ENCODE results near the gene ICA1L.
"Not testable (repeated sequence)": the region's sequence is repeated elsewhere in the genome, so short reads cannot be mapped to it uniquely, and the experiment has no call there.

ICA1L gene

GRCh38 chr2:202910698-202911097 is 39.1 kb upstream of the ICA1L start:
- peak overlapping the region; percentile 97 to 99 (median 98) for H3K27ac Mint-ChIP-seq
- peak overlapping the region; percentile 95 to 99 (median 98) for H3K4me3 Mint-ChIP-seq
- H3K36me3 Mint-ChIP-seq (ENCODE audit: low read depth), result peaks cover 34% of the 10 kb centered on the region
- peaks cover under 1% of the 10 kb centered on the region for H3K9me3 Mint-ChIP-seq
- H3K27me3 Mint-ChIP-seq (ENCODE audit: low read depth), result no peaks in the 10 kb centered on the region
- no peak for TF ChIP-seq CTCF (IDR thresholded peaks at IDR 0.05; ENCODE audit: unreplicated experiment in 3 of 3)
- peaks cover 17% of the 10 kb centered on the region for H3K4me1 Mint-ChIP-seq

GRCh38 chr2:202910250-202910649 is 38.7 kb upstream of the ICA1L start:
- not testable (repeated sequence) for H3K27me3 Mint-ChIP-seq (ENCODE audit: low read depth)

GRCh38 chr2:202909394-202910192 is 38.0 kb upstream of the ICA1L start:
- no peak for TF ChIP-seq CTCF (IDR thresholded peaks at IDR 0.05; ENCODE audit: unreplicated experiment in 3 of 3)
- Mint-ChIP-seq H3K9me3 (peaks cover 6% of the 10 kb centered on the region), H3K27me3 (ENCODE audit: low read depth) (no peaks in the 10 kb centered on the region), H3K36me3 (ENCODE audit: low read depth) (peaks cover 45% of the 10 kb centered on the region), H3K4me3 (peak overlapping the region; percentile 95 to 99 (median 98)), H3K4me1 (peaks cover 17% of the 10 kb centered on the region), H3K27ac (peak overlapping the region in 2 of 3 experiments; percentile 35 to 59)

More at GRCh38 chr2:202910250-202910649, 38.7 kb upstream of the ICA1L start:
- not testable (repeated sequence) for H3K9me3 Mint-ChIP-seq
- peaks cover 17% of the 10 kb centered on the region for H3K4me1 Mint-ChIP-seq
- H3K36me3 Mint-ChIP-seq (ENCODE audit: low read depth), result peaks cover 38% of the 10 kb centered on the region
- H3K27ac Mint-ChIP-seq, result peak overlapping the region; percentile 74 to 99 (median 97)
- peak overlapping the region; percentile 95 to 99 (median 98) for H3K4me3 Mint-ChIP-seq

GRCh38 chr2:202908186-202908585 is 36.6 kb upstream of the ICA1L start:
- Mint-ChIP-seq H3K27ac (peak overlapping the region in 1 of 3 experiments; percentile 68), H3K27me3 (ENCODE audit: low read depth) (no peaks in the 10 kb centered on the region), H3K9me3 (peaks cover 11% of the 10 kb centered on the region), H3K36me3 (ENCODE audit: low read depth) (peaks cover 58% of the 10 kb centered on the region), H3K4me1 (peaks cover 15% of the 10 kb centered on the region), H3K4me3 (peak overlapping the region; percentile 43 to 95 (median 53))
- TF ChIP-seq CTCF (IDR thresholded peaks at IDR 0.05; ENCODE audit: unreplicated experiment in 3 of 3), result no peak

GRCh38 chr2:202905507-202905906 is 33.9 kb upstream of the ICA1L start:
- Mint-ChIP-seq H3K36me3 (ENCODE audit: low read depth) (peaks cover 70% of the 10 kb centered on the region), H3K9me3 (peaks cover 11% of the 10 kb centered on the region)
- H3K4me3 Mint-ChIP-seq; H3K27me3 Mint-ChIP-seq (ENCODE audit: low read depth); H3K27ac Mint-ChIP-seq; H3K4me1 Mint-ChIP-seq: not testable (repeated sequence)

GRCh38 chr2:202885190-202885589 is 13.6 kb upstream of the ICA1L start:
- TF ChIP-seq CTCF (IDR thresholded peaks at IDR 0.05; ENCODE audit: unreplicated experiment in 3 of 3), result no peak
- Mint-ChIP-seq H3K9me3 (no peaks in the 10 kb centered on the region), H3K27ac (no peak overlapping the region), H3K4me1 (no peaks in the 10 kb centered on the region), H3K27me3 (ENCODE audit: low read depth) (no peaks in the 10 kb centered on the region), H3K4me3 (no peak overlapping the region), H3K36me3 (ENCODE audit: low read depth) (peaks cover 59% of the 10 kb centered on the region)

Data from nephron (organoid).